ENCODE results near the gene WDR38.
A peak's percentile ranks its signal among the peaks of the same experiment; 100 is the strongest.

WDR38 gene

DNA sequence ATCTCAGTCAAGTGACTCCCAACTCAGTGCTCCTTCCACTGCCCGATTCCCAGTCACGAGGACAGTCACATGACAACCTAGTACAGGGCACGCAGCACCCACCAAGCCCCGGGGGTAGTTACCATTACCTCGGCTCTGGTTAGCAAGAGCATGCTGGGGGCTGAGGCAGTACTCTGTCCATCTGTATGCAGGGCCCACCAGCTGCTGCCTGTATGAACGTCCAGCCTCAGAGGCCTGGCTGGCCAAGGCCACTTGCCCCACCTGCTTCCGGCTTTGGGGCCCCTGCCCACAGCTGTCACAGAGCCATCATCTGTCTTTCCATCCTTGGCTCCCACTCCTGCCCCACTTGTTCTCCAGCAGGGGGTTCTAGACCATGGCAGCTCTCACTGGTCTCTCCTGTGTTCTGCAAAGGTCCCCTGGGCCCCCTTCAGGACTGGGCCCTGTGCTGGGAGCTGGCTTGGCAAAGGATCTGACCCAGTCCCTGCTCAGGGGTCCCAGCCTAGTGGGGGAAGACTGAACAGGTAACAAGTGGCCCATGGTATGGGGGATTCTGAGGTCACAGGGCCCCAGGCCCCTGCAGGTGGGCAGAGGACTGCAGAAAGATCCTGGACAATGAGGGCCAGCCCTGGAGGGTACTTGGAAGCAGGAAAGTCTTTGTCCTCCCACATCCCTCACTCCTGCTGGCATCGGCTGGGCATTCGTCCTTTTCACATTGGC is 5.2 kb downstream of the WDR38 start:
- DNase-seq (ENCODE audit: low read depth) = no peak

DNA sequence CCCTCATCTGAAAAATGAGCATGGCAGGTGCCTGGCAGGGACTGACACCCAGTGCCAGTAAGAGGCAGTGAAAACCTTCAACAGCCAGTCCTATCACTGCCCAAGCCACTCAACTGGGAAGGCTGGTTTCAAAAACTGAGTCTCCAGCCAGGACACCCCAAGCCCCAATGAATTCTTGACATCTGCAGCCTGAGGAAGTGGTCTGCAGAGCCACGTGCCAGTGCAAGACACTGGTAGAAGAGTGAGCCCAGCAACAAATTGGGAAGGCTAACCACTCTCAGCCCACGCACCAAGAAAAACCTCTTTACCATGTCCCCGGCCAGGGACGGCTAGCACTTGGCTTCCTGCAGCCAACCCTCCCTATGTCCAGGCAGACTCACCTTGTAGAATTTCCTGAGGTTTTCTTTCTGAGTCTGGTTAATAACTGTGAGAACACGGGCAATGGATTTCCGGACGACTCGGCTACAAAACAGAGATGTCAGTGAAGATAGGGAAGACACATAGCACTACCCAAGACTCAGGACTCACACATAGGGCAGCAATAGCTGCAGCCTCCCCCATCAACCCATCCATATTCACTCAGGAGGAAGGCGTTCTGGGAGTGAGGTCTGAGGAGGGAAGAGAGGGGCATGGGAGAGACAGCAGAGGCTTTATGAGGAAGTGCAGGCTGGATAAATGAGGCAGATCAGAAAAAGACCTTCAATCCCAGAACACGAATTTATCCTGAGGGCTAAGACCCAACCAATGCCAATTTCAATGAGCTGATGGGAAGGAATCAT is 6.7 kb downstream of the WDR38 start:
- no peak for DNase-seq (ENCODE audit: low read depth)

DNA sequence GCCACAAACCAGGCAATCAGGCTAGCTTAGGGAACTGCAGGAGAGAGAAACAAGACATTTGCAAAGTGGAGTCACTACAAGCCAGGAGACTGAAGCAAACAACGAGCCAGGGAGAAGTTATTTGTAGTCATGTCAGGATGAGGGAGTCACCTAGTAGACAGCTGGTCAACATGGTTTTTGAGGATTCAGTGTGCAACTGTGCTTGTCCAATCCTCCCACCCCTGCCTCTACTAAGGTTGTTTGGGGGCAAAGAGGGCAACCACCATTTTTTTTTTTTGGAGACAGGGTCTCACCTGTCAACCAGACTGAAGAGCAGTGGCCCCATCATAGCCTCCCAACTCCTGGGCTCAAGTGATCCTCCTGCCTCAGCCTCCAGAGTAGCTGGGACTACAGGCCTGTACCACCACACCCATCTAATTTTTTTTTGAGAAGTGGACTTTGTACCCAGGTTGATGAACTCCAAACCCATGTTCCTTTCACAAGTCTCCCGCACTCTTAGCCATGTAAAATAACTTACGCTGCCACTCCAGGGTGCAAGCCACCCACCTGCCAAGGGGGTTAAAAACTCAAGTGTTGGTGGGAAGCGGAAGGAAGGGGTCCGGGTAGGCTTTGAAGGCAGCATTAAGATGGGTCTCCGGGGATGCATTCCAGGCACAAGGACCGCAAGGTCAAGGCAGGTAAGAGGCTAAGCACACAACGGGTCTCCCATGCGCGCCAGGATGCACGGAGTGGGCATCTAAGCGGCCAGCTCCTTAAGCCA is 7.5 kb downstream of the WDR38 start:
- no peak for DNase-seq (ENCODE audit: low read depth)

DNA sequence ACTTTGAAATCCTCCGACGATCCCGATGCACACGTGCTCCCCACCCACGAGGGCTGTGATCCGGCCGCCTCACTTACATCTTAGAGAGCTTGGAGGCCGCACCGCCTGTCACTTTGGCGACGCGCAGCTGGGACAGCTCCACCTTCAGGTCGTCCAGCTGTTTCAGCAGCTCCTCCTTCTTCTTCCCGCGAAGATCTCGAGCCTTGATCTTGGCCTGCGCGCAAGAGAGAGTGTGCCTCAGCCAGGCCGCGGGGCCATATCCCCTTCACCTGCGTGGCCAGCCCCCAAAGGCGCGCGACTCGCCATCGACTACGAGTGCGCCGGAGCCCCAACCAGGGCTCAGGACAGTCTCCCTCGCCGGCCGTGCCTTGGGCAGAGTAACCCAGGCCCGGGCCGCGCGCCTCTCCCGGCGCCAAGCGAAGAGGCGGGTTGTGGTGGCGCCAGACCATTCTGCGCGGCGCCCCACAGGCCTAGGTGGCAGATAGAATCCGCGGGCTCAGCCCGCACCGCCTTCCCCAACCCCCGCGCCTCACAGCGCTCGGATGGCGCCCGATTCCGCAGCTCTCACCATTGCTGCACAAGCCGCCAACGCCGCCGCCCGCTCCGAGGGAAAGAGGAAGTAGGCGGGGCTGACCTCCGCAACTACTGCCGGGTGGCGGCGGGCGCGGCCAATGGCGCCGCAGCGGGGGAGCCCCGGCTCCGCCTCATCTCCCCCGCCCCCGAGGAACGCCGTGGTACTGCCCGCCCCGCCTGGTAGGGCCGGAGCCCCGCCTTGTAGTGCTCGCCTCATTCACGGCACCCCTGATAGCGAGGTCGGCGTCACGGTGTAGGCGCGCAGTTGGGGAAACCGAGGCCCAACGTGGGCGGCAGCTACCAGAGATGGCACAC is 8.3 kb downstream of the WDR38 start, which contains the start of the genes ARPC5L and RPL35:
Gene ARPC5L (plus strand): TSS at position 789 of the 888 bp plus-strand sequence. CDS start 7,161 bp downstream, outside the sequence.
Gene RPL35 (minus strand): TSS at position 616 of the 888 bp plus-strand sequence. CDS start 45 bp downstream, at position 571.
- DNase-seq (ENCODE audit: low read depth) = peak; percentile 94

DNA sequence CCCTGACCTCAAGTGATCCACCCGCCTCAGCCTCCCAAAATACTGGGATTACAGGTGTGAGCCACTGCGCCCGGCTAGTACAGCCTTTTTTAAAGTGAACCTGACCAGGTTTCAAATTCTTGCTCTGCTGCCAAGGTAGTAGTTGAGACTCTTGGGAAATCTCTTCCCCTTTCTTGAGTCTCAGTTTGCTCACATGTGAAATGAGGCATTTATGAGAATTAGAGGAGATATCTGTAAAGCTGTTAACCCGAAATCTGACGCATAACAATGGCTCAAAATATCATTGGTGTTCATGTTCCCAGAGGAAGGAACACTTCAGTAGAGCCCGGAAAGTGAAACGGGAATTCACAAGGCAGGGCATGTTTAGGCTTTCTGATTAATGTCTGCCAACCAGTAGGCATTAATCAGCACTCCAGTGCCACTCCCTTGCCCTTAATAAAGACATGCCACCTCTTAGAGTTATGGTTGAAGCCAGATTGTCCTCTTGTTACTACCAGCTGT is 10.2 kb downstream of the WDR38 start:
- no peak for DNase-seq (ENCODE audit: low read depth)

DNA sequence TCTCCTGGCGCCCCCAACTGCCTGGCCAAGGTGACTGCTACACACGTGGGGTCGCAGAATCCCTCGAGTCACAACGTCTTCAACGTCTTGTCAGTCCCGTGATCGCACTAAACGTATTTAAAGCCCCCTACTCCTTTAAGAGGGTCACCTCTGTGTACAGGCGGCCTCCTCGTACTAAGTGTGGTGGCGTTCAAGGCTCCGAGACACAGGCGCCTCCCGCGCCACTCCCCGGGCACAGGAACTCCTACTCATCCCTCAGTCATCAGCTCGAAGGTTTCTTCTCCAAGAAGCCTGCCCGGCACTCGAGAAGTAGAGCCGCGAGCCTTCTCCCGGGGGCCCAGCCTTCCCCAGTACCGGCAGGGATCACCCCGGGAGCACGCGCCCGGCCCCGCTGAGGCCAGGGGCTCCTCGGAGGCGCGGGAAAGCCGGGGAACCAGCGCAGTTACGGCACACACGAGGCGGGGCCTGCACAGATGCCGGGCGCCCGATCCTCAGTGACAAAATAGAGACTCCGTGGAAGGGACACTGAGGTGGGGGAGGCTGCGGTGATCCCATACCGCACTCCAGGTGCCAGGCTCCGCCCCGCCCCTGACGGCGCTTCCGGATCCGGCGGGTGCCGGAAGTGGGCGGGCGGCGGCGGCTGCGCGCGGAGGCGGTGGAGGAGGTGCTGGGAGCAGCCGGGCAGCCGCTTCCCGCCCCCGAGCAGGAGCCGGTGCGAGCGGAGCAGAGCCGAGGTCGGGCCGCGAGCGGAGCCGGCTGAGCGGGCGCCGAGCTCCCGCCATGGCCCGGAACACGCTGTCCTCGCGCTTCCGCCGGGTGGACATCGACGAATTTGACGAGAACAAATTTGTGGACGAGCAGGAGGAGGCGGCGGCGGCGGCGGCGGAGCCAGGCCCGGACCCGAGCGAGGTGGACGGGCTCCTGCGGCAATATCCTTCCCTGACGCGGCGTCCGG is 15.5 kb downstream of the WDR38 start:
- peak; percentile 94 for DNase-seq (ENCODE audit: low read depth)

DNA sequence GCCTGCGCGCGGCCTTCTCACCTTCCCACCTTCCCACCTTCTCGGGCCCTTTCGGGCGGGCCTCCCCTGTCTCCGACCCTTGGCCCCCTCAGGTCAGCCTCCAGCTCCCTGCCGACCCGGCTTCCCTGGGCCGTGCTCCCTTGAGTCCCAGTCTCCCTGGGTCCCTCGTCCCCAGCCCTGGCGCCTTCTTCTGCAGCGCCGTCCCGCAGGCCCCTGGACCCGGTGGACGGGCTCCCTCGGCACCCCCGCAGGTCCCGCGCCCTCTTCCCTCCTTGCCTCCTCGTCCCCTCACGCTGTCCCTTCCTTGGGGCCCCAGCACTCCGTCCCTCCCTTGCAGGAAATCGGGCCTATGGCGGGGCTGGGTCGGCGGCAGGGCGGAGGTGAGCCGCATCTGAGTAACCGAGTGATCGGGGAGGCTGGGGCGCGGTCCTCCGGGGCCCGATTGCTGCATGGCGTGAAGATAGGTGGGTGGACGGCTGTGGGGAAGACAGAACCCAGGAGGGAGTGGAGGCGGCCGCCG is 16.3 kb downstream of the WDR38 start:
- no peak for DNase-seq (ENCODE audit: low read depth)

DNA sequence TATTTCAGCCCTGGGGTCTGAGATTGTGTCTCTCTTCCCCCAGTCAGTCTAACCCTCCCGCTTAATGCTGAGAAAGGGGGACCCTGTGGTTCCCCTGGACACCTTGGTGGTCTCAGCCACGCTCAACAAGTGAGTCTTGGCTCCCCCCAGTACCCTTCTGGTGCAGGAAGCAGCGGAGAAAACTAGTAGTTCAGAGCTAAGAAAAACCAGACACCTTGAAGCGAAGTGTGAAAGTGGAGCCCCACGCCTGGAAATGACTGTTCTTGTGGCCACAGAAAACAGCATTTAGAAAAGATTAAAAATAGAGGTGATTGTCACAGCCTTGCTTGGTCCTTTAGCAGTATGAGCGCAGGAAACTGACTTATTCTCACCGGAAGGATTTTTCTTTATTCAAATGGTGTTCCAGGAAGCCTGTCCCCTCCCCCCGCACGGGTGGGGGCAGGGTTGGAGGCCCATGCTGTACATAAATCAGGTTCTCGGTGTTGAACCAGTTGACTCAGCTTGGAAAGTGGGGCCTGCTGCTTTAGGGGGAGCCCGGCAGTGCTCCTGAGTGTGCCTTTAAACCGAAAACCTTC is 16.8 kb downstream of the WDR38 start:
- DNase-seq (ENCODE audit: low read depth) = peak; percentile 79

DNA sequence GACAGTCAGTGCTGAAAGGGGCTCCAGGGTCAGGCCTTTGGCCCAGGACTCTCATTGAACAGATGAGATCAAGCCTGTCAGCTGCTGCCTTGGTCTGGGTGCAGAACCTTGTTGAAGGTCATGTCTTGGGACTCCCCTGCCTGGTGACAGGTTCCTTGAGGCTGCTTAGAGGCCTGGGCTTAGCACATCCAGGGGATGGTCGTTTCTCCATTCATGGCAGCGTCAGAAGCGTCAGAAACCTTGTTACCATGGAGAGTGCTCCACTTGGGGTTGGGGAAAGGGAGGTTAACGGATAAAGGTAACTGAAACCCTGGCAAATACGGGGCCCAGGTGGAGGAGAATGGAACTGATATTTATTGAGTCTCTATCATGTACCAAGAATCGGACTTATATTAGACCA is 17.5 kb downstream of the WDR38 start:
- no peak for DNase-seq (ENCODE audit: low read depth)

DNA sequence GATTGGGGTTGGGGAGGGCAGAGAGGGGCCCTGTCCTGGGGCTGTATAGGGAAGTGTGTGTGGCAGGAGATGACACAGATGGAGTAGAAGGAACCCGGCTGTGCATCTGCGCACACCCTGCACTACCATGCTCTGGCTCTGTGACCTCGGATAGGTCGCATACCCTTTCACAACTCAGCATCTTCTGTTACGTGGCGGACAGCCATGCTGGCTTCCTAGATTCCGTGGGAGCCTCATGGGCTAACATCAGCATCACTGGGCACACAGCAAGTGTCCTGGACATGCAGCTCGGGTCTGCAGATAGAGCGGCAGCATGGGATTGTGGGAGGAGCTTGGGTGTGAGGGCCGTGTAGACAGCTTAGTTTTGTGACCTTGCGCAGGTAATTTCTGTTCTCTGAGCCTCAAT is 17.9 kb downstream of the WDR38 start:
- DNase-seq (ENCODE audit: low read depth) = no peak

DNA sequence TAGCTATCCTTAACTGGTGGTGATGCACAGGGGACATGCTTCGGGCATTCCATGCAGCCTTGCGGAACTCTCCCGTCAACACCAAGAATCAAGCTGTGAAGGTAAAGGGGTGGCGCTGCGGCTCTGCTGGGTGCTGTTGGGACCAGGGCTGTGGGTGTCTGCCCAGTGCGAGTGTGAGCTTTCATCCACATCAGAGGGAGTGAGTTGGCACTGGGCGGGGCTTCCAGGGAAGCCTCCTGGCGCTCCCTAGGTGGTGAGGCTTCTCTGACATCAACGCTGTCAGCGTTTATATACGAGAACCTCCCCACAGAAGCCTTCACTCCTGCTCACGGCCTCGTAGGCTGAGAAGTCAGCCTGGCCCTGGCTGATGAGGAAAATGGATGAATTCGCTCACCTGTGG is 20.4 kb downstream of the WDR38 start:
- DNase-seq (ENCODE audit: low read depth) = no peak

DNA sequence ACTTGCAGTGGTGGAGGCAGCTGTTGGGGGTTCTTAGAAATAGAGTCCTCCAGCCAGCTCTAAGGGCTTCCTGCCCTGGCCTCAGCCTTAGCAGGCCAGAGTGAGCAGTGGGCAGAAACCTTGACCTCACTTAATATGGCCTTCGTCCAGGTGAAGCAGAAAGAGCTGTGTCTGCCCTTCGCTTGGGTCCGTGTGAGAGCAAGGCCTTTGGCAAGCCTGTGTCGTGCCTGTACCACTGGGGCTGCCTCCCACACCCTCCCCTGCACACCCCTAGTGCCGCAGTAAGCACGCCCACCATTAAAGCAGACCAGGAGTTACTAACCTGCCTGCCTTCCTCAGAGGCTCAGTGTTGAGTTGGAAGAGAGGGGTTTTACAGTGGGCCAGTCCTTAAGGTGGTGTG is 22.2 kb downstream of the WDR38 start:
- DNase-seq (ENCODE audit: low read depth) = no peak

DNA sequence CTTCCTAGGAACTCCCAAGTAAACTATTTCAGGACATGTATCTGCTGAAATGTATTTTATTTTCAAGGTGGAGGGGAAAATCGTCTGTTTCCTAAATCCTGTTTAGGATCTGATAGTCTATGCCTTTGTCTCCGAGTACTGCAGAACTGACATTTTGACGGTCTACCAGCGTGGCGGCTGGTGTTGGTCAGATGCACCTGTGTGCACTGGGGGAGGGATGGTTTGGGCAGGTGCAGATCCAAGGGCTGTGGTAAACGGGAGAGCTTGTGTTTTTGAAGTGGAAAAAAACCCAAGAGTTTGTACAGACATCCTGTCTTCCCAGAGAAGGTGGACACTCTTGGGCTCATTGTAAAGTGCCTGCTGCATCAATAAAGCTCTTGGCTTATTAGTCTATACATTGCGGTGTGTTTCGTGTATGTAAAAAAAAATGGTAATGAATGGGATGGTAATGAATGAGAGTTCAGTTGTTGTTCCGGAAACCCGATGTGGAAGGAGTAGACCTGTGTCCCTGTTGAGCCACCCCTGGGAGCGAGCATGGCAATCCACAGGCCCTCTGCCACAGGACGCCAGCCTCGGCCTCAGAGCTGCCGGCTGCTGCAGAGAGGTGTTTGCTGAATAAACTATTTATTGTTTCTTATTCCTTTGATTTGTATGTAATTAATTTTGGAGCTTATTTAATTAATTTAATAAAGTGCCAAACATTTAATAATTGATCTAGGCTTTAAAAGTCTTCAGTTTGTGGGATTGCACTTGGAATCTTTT is 23.9 kb downstream of the WDR38 start:
- DNase-seq (ENCODE audit: low read depth) = no peak

DNA sequence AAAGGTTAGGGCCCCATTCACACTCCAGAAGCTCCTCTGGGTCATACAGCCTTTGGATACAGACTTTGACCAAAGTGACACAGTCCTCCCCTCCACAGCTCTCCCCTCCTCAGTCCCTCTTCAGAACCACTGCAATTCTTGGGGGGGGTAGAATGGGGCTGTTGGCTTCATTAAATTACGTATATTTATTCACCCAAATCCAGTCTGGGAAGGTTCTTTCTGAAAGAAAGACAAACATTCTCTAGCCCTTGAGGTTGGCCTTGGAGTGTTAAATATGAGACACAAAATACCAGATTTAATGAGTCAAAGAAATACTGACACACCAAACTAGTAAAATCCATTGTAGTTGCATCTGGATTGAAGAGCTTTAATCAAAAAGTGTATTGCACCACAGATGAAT is 24.8 kb downstream of the WDR38 start:
- DNase-seq (ENCODE audit: low read depth) = no peak

DNA sequence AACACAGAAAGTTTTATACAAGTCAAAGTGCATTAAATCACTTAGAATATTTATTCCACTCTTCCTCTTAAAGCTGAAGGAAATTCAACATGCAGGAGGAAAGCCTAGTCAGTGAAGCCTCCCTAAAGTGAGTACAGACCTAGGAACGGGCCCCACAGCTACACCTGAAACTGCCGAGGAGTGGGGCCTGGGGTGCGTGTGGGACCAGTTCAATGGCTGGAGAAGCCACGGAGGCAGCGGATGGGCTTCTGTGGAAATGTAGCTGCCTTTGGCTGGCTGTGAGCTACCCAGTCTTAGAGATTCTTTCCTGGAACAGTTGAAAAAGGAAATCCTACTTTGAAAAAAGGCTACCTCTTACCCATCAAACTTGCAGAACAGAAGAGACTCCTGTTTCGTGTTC is 25.3 kb downstream of the WDR38 start:
- DNase-seq (ENCODE audit: low read depth) = no peak

DNA sequence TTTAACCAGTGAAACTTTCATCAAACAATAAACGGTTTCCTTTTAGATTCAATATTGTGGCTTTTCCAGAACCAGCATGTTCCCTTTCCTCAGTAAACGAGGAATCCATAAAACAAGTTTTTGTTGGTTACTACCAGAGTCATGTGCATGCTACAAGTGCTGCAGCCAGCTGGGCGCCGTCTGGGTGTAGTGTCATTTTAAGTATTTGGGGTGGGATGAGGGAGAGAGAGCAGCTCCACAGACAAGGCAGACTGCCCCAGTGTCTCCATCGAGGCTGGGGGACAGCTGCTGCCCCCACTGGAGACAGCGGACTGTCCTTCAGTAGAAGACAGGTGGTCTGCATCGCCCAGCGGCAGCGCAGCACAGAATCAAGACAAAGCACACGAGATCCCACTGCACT is 26.0 kb downstream of the WDR38 start:
- no peak for DNase-seq (ENCODE audit: low read depth)

DNA sequence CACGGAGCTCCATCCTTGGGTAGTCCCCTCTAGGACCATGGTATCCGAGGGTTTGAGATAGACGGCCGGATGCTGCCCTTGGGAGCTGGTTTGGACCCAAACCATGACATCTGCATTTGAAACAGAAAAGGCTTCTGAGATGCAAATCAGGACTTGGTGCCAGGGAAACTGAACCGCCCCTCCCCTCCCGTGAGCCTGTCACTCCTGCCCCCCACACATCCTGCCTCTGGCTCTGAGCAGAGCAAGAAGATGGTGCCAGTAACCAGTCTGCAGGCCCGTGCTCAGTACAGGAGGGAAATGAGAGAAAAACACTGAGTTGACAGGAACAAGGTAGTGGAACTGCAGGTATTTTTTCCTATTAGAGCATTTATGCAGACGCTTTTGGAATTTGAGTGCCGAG is 27.2 kb downstream of the WDR38 start:
- no peak for DNase-seq (ENCODE audit: low read depth)

DNA sequence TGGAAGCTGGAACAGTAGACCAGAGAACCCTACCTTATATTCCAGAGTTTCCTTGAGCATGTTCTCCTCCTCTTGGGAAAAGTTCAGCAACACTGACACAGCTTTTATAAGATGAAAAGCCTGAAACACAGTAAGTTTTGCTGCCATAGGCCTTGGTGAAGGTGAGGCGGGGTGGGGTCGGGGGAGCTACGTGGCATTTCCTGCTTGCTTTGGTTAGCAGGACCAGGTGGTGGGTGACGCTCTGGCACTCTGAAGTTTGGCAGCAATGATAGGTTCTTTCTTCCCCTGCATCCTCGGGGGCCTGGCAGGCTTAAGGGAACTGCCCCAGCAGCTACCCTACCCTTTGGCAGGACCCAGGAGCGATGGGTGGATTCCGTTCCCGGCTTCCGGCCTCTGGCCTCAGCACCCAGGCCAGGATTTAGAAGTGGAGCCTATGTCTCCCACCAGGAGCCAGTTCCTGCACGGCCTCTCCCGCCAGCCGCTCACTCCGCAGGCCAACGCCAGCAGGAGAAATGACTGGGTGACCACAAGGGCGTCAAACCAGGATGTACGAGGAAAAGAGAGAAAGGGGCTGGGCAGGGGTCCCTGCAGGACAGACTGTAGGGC is 28.0 kb downstream of the WDR38 start:
- no peak for DNase-seq (ENCODE audit: low read depth)
